ENCODE measurements around the gene SCO2.

Gene SCO2

GRCh38 chr22:50531962-50532674 lies 6.7 kb upstream of the SCO2 start:
- DNase-seq (ENCODE audit: low read depth in 2 of 2), result no peak

GRCh38 chr22:50531546-50531961 lies 6.2 kb upstream of the SCO2 start:
- DNase-seq (ENCODE audit: low read depth in 2 of 2), result peak in 1 of 2 donors; percentile 73

GRCh38 chr22:50530877-50531545 lies 5.6 kb upstream of the SCO2 start:
- DNase-seq (ENCODE audit: low read depth in 2 of 2), result peak; percentile 75 to 81

- no peak for DNase-seq (ENCODE audit: low read depth in 2 of 2)
Measured at GRCh38 chr22:50530580-50530876, 5.1 kb upstream of the SCO2 start.

DNA sequence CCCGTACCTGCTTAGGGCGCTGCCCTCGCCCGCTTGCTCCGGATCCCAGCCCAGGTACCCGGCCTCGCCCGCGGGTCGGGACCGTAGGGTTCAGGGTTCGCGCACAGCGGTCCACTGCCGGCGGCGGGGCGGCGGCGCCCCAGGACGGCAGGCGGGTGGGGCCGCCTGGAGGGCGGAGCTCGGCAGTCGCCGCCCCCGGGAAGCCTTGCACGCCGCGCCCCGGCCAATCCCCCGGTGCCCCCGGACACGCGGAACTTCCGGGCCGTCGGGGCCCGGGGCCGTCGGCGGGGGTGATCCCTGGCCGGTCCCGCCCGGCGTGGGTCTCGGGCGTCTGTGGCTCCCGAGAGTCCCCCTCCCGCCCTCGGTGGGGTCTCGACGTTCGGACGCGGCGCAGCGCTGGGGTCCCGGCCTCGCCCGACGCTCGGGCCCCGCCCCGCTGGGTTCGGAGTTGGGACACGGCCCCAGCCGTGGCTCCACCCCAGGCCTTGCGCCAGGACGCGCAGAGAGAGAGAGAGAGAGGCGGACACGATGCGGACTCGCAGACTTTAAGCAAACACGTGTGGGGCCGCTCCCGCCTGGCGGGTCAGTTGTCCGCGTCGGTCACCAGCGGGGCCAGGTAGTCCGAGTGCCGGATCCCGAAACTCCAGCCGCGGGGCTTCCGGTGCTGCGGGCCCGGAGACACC lies 4.6 kb upstream of the SCO2 start, which contains the start of gene TYMP:
TYMP (minus strand) TSS at position 116 of the 683 bp plus-strand sequence. CDS start 303 bp downstream, outside the sequence.
- peak in 1 of 2 donors; percentile 67 for DNase-seq (ENCODE audit: low read depth in 2 of 2)

DNA sequence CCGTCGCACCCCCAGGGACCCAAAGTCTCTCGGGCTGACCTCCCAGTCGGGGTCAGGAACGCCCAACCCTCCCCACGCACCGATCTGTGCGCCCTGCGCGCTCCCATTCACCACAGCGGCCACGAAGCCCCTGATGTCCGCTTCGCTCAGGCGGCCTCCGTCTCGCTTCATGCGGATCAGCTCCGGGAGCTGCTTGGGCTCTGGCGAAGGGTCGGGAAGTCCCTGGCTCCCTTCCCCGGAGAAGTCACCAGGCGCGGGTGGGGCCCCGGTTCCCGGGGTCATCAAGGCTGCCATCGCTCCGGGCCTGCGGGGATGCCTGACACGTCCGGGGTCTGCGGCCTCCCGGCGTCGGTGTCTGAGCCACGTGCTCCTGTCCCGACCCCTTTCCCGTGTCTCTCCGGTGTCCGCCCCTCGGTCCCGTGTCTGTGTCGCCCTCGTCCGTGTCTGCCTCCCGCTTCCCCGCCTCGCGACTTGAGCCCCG lies 4.1 kb upstream of the SCO2 start:
- DNase-seq (ENCODE audit: low read depth in 2 of 2), result no peak

DNA sequence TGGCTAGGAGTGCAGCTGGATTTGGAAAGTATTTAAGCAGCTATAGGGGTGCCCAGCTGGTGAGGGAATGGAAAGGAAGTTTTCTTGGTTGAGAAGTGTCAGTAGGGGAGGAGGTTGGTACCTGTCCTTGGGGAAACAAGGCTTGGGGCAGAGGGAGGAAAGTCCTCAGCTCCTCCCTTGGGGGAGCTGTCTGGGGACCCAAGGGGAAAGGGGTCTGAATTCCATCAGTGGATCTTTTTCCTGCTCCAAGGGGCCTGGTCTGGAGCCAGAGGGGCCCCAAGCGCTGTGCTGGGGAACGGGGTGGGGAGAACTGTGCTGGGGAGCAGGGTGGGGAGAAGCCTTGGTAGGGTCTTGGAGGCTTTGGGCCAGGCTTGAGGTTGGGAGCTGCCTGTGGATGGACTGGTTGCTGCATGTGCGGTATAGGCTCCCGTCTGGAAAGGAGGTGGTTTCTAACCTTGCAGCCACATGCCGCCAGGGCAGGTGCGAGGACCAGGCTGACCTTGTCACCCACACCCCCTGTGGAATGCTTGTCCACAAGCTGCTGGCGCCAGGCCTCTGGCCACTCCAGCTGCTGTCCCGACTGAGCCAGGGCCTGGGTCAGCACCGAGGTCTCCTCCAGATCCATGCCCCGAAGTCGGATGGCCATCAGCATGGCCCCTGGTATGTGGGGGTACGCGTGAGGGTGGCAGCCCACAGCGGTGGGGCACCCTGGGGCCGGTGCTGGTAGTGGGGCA lies 3.5 kb upstream of the SCO2 start:
- DNase-seq (ENCODE audit: low read depth in 2 of 2), result no peak

GRCh38 chr22:50527921-50528681 lies 2.7 kb upstream of the SCO2 start:
- no peak for DNase-seq (ENCODE audit: low read depth in 2 of 2)

- DNase-seq (ENCODE audit: low read depth in 2 of 2), result no peak
Measured at GRCh38 chr22:50526834-50527801, 1.7 kb upstream of the SCO2 start.

- DNase-seq (ENCODE audit: low read depth in 2 of 2), result peak; percentile 83 to 85
Measured at GRCh38 chr22:50526108-50526833, 873 bp upstream of the SCO2 start.

DNA sequence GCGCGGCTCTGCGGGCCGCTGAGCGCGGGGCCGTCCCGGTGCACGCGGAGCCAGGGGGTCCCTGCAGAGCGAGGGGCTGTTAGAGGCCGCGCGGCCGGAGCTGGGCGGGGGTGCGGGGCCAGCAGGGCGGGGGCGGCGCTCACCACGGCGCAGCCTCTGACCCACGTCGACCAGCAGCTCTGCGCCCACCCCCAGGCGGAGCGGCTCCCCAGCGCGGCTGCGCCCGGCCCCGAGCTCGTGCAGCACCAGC lies 385 bp upstream of the SCO2 start:
- DNase-seq (ENCODE audit: low read depth in 2 of 2), result no peak

- DNase-seq (ENCODE audit: low read depth in 2 of 2), result no peak
Measured at GRCh38 chr22:50524676-50525103, 708 bp downstream of the SCO2 start.

DNA sequence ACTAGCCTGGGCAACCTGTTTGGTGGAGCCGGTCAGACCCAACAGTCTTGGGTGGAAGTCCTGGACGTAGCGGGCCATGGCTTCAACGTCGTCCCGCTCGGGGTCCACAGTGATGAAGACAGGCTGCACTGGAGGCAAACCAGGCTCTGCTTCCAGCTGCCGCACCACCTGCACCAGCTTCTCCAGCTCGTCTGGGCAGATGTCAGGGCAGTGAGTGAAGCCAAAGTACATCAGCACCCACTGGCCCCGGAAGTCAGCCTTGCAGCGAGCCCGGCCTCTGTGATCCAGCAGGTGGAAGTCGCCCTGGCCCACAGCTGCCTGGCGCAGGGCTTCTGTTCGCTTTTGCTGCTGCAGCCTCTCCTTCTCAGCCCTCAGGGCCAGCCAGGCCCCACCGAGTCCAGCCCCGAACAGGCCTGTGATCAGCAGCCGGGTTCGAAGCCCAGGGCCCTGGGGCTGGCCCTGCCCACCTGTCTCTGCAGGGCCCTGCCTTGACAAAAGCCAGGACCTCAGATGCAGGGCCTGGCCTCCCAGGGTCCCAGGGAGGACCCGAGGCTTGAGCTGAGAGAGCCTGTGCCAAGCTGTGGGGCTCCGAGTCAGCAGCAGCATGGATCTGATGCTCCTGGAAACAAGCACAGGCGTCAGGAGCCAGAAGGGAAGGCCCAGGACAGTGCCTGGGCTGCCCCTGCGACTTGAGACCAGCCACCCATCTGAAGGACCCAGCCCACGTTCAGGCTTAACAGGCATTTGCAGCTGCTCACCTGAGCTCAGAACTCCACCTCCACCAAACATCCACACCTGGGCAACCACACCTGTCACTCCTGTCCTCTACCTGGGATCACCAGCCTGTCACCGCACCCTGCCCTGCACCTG lies 1.4 kb downstream of the SCO2 start:
- DNase-seq (ENCODE audit: low read depth in 2 of 2), result no peak

GRCh38 chr22:50523458-50523805 lies 2.0 kb downstream of the SCO2 start:
- no peak for DNase-seq (ENCODE audit: low read depth in 2 of 2)

DNA sequence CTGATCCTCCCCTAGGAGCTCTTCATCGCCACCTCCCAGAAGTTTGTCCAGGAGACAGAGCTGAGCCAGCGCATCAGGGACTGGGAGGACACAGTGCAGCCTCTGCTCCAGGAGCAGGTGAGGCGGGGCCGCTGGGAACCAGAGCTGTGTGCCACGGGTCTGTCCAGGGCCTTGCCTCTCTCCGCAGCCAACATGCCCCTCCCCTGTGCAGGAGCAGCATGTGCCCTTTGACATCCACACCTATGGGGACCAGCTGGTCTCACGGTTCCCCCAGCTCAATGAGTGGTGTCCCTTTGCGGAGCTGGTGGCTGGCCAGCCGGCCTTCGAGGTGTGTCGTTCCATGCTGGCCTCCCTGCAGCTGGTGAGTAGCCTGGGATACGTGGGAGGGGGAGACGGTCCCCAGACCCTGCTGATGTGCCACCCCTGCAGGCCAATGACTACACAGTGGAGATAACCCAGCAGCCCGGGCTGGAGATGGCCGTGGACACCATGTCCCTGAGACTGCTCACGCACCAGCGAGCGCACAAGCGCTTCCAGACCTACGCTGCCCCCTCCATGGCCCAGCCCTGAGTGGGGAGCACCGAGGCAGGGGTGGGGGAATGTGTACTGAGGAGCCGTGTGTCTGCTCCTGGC lies 2.5 kb downstream of the SCO2 start:
- no peak for DNase-seq (ENCODE audit: low read depth in 2 of 2)

DNA sequence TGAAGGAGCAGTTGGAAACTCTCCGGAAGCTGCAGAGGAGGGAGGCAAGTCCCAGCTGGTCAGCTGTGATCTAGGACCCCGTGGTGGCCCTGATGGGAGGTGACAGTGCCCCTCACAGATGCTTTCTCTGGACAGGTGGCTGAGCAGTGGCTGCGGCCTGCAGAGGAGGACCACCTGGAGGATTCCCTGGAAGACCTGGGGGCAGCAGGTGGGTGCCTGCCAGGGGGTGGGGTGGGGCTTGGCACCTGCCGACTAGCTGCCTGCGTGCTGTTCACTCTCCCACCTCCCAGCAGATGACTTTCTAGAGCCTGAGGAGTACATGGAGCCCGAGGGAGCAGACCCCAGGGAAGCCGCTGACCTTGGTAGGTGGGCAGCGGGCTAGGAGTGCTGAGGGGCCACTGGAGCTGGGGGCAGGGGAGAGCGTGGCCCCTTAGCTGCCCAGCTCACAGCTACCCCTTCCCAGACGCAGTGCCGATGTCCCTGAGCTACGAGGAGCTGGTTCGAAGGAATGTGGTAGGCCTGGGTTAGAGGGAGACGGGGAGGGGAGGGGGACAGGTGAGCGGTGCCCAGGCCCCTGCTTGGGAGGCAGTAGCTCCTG lies 3.1 kb downstream of the SCO2 start:
- DNase-seq (ENCODE audit: low read depth in 2 of 2), result no peak

DNA sequence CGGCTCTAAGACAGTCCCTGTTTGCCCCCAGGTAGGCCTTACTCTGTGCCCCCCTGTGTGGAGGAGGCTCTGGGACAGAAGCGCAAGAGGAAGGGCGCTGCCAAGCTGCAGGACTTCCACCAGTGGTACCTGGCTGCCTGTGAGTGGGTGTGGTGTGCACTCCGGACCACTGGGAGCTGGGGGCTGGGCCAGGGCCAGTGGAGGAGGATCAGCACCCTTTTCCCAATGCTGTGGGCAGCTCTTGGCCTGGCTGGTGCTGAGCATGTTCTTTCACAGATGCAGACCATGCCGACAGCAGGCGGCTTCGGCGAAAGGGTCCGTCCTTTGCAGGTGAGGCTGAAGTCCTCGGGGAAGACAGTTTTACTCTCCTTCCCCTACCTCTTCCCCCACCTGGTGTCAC lies 3.7 kb downstream of the SCO2 start:
- no peak for DNase-seq (ENCODE audit: low read depth in 2 of 2)

Measured in stimulated activated CD8-positive, alpha-beta memory T cell treated with anti-CD3 and anti-CD28 coated beads, Interleukin-15, amount 100 ng/mL, for 48 hours (primary cell).